Mucosa of stomach (tissue), 1 donor: ENCODE measurements around the gene CD79A.

ENCODE experiments used
- H3K27me3 ChIP-seq: one replicate; pipeline ENCODE4 v1.7.0; 2013; ENCODE audit warnings: mild to moderate bottlenecking, low read length; ENCODE audit not compliant: control insufficient read depth, insufficient read depth
- H3K36me3 ChIP-seq: one replicate; pipeline ENCODE4 v1.7.0; 2013; ENCODE audit warnings: low read length; ENCODE audit not compliant: control insufficient read depth, insufficient read depth
- H3K4me1 ChIP-seq: one replicate; pipeline ENCODE4 v1.7.0; 2013; ENCODE audit warnings: mild to moderate bottlenecking, low read length; ENCODE audit not compliant: control insufficient read depth, insufficient read depth
- H3K4me3 ChIP-seq: one replicate; pipeline ENCODE4 v1.7.0; 2013; ENCODE audit warnings: low read length
- H3K9ac ChIP-seq: one replicate; pipeline ENCODE4 v1.7.0; 2013; ENCODE audit warnings: mild to moderate bottlenecking, low read length, moderate library complexity
- H3K9me3 ChIP-seq: one replicate; pipeline ENCODE4 v1.7.0; 2013; ENCODE audit warnings: mild to moderate bottlenecking, low read length, moderate library complexity; ENCODE audit not compliant: control insufficient read depth
- donor health status: Pancreatic carcinoma.

The CD79A gene

DNA sequence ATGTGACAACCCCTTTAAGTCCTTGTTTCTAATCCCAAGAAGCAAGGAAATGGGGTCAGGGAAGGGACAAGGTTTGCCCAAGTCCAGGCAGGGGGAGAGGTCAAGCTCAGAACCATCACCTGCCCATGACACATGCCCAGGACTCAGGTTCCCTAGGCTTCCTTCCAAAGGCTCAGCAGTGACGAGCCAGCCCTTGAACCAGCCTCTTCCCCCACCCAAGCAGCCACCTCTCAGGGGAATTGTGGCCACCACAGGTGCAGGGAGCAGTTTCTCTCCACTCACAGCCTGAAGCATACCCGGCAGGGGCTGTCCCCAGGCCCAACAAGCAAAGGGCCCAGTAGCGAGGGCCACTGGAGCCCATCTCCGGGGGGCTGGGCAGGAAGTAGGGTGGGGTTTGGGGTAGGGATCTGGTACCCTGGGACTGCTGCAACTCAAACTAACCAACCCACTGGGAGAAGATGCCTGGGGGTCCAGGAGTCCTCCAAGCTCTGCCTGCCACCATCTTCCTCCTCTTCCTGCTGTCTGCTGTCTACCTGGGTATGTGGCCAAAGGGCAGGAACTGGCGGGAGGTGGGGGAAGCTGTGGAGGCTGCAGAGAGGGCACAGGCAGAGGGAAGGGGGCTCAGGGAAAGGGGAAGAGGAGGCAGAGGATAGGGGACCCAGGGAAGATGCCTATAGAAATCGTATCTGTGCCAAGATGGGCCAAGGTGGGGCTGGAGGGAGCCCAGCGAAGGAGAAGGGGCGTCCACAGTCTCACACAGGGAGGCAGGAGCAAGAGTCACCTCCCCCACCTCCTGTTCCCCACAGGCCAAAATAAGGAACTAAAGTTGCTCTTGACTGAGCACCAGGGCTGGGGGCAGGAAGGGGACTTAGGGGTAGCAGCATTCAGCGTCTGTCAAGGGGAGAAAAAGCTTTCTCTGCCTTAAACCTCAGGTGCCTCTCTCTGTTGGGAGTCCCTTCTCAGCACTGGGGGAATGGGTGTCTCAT is at the start of gene CD79A:
Gene CD79A (plus strand): TSS at position 433 of the 986 bp plus-strand sequence. CDS start 26 bp downstream, at position 459.
- Histone ChIP-seq H3K9ac (no peak within 1 kb of the TSS), H3K9me3 (no peaks in the 10 kb centered on the region), H3K4me3 (no peak within 1 kb of the TSS), H3K4me1 (peaks cover 12% of the 10 kb centered on the region), H3K27me3 (peaks cover 3% of the 10 kb centered on the region), H3K36me3 (no peaks in the 10 kb centered on the region)

DNA sequence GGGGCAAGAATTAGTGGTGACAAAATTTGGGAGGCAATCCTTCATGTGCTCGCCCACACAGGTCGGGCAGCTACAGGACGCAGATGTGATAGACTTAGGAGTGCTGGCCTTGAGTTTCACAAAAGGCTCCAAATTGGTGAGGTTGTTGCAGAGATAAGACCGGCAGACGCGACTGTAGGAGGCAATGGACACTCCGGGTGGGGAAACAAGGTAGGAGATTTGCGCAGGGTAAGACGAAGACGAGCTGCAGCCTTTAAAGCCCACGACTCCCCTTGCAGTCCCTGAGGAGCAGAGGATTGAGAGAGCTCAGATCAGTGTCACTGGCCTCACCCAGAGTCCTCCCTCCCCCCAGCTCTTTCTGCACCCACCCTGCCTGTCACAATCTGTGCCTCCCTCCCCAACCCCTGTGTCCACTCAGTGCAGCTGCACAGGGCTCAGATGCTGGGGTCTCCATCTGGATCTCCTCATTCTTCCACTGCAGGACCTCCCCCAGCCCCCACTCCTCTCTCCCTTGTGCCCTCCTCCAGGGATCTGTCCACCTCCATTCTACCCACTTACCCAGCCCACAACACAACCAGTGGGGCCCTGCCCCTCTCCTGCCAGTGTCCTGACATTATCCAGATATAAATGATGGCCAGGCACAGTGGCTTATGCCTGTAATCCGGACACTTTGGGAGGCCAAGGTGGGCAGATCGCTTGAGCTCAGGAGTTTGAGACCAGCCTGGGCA is 38.9 kb upstream of the CD79A start:
- no peak overlapping the region for H3K4me3 ChIP-seq
- H3K36me3 ChIP-seq = no peaks in the 10 kb centered on the region
- H3K27me3 ChIP-seq = peaks cover 22% of the 10 kb centered on the region
- no peaks in the 10 kb centered on the region for H3K4me1 ChIP-seq
- H3K9ac ChIP-seq = no peak overlapping the region
- no peaks in the 10 kb centered on the region for H3K9me3 ChIP-seq

DNA sequence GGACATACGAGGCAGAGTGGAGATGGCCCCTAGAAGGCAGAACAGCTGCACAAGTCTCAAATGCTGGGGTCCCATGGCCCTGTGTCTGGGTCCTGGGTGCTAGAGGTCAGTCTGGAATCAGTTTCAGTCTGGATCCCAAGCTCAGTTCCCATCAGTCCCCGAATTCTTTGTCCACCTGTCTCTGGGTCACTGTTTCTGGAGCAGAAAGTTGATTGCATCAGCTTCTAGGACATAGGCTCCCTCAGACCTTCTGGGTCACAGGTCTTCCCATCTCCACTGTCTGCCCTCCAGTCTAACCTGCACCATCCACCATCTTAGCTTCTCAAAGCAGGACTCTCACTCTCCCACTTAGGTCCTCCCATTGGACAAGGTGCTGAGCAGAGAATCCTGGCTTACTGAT is 37.9 kb upstream of the CD79A start:
- Histone ChIP-seq H3K9me3 (no peaks in the 10 kb centered on the region), H3K9ac (no peak overlapping the region), H3K4me1 (no peaks in the 10 kb centered on the region), H3K36me3 (no peaks in the 10 kb centered on the region), H3K4me3 (no peak overlapping the region), H3K27me3 (peaks cover 22% of the 10 kb centered on the region)

DNA sequence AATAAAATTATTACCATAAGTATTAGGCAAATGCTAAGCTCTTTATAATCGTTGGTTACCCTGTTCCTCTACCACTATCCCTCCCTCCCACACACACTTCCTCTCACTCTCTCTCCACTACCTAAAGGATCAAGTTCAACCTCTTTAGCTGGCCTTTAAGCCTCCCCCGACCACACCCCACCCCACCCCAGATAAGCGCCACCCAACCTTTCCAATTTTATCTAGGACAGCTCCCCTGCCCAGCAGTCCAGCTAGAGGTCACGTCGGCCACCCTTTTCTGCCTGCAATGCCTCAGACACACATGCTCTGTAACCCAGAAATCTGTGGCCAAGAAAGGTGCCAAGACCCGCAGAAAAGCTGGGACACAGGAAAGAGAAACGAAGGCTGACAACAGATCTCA is 33.7 kb upstream of the CD79A start:
- H3K9me3 ChIP-seq = no peaks in the 10 kb centered on the region
- no peak overlapping the region for H3K9ac ChIP-seq
- no peak overlapping the region for H3K4me3 ChIP-seq
- H3K36me3 ChIP-seq = no peaks in the 10 kb centered on the region
- peaks cover 7% of the 10 kb centered on the region for H3K27me3 ChIP-seq
- no peaks in the 10 kb centered on the region for H3K4me1 ChIP-seq

DNA sequence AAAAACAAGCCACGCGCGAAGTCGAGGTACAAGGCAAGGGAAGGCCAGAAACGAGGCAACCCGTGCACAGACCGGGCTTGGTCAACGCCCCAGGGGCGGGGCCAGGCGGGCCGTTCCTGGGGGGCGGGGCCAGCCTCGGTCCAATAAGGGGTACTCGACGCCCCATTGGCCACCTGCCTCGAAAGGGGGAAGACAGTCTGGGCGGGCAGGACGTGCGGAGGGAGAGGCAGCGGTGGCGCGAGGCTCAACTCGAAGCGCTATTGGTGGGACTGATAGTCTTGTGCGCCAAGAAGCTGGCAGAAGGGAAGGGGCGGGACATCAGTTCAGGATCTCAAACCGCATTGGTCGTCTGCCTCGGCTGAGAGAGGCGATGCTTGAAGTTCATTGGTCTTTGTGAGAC is 32.5 kb upstream of the CD79A start, which contains the start of gene LYPD4:
Gene LYPD4 (minus strand): TSS at position 83 of the 400 bp plus-strand sequence. CDS start 5,398 bp downstream, outside the sequence.
- H3K27me3 ChIP-seq = no peaks in the 10 kb centered on the region
- no peaks in the 10 kb centered on the region for H3K4me1 ChIP-seq
- no peak within 1 kb of the TSS for H3K4me3 ChIP-seq
- H3K36me3 ChIP-seq = no peaks in the 10 kb centered on the region
- H3K9me3 ChIP-seq = no peaks in the 10 kb centered on the region
- no peak within 1 kb of the TSS for H3K9ac ChIP-seq

DNA sequence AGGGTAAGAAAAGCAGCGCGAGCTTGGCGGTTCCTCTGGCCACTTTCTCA is 32.3 kb upstream of the CD79A start, which contains the start of gene DMRTC2:
Gene DMRTC2 (plus strand): TSS at position 42 of the 50 bp plus-strand sequence. CDS start 2,387 bp downstream, outside the sequence.
- Histone ChIP-seq H3K4me3 (no peak within 1 kb of the TSS), H3K4me1 (no peaks in the 10 kb centered on the region), H3K9ac (no peak within 1 kb of the TSS), H3K9me3 (no peaks in the 10 kb centered on the region), H3K36me3 (no peaks in the 10 kb centered on the region), H3K27me3 (no peaks in the 10 kb centered on the region)

DNA sequence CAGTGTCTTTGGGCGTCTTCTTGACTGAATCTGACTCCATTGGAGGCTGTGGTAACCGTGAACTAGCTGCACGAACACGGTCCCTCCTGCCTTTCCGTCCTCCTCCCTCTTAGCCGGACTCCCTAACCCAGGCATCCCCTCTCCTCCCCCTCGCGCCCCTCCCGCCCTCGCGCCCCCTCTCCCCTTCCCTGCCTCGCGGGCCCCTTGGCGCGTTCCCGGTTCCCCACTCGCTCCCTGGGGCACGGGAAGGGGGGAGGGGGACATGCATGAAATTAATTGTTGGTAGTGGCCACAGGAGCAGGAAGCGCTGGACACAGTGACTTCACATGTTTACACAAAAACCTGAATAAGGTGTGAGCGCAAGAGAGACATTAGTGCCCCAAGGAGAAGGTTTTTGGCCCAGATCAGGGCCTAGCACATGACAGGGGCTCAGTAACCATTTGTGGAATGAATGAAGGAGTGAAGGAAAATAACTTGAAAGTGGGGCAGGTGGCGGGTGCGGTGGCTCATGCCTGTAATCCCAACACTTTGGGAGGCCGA is 32.0 kb upstream of the CD79A start:
- Histone ChIP-seq H3K9ac (no peak overlapping the region), H3K4me3 (no peak overlapping the region), H3K4me1 (no peaks in the 10 kb centered on the region)

DNA sequence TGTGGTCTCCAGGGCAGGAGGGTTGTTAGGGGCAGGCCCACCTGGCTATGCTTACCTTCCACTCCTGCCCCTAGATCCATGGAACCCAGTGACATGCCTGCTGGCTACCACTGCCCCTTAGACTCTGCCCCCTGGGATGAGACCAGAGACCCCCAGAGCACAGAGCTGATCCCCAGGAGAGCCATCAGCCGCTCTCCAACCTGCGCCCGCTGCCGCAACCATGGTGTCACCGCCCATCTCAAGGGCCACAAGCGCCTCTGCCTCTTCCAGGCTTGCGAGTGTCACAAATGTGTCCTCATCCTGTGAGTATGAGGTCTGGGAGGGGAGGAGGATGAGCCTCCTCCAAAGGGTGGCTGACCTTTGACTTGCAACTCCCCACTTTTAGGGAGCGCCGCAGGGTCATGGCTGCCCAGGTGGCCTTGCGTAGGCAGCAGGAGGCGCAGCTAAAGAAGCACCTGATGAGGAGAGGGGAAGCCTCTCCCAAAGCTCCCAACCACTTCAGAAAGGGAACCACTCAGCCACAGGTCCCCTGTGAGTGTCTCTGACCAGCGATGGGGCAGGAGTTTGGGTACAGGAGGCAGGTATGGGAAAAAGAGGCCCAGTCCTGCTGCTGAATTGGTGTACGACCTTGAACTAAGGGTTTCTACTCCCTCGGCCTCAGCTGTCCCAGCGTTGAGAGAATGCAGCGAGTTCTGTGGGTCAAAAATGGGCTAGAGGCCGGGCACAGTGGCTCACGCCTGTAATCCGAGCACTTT is 29.6 kb upstream of the CD79A start:
- Histone ChIP-seq H3K27me3 (peaks cover 6% of the 10 kb centered on the region), H3K4me3 (no peak overlapping the region), H3K4me1 (no peaks in the 10 kb centered on the region), H3K9me3 (no peaks in the 10 kb centered on the region), H3K9ac (no peak overlapping the region), H3K36me3 (no peaks in the 10 kb centered on the region)

More for the DNA sequence above, 32.0 kb upstream of the CD79A start:
- Histone ChIP-seq H3K27me3 (no peaks in the 10 kb centered on the region), H3K9me3 (no peaks in the 10 kb centered on the region), H3K36me3 (no peaks in the 10 kb centered on the region)

DNA sequence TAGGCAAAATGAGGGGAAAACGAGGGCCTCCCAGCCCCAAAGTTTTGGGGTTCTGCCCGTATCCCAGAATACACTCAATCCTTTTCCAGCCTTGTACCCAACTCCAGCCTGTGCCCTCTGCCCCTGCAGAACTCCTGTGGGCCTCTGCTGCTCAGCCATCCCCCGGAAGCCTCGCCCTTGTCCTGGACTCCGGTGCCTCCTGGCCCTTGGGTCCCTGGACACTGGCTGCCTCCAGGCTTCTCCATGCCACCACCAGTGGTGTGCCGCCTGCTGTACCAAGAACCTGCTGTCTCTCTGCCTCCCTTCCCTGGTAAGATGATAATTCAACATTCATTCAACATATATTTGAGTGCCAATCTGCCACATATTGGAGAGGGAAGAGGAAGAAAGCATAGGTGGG is 28.4 kb upstream of the CD79A start:
- Histone ChIP-seq H3K9me3 (no peaks in the 10 kb centered on the region), H3K4me1 (no peaks in the 10 kb centered on the region), H3K27me3 (peaks cover 10% of the 10 kb centered on the region), H3K36me3 (no peaks in the 10 kb centered on the region), H3K4me3 (no peak overlapping the region), H3K9ac (no peak overlapping the region)

DNA sequence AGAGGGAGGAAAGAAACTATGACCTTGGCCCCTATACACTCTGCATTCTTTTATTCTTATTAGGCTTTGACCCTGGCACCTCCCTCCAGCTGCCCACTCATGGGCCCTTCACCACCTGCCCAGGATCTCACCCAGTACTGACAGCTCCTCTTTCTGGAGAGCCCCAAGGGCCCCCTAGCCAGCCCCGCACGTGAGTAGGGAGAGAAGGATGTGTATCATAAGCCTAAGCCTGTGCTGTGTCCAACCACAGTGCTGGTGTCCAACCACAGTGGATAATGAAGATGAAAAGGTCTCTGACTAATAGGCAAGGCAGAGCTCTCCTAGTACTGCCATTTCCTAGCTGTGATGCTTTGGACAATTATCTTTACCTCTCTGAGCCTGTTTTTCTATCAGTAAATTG is 28.0 kb upstream of the CD79A start:
- Histone ChIP-seq H3K4me1 (no peaks in the 10 kb centered on the region), H3K4me3 (no peak overlapping the region), H3K36me3 (no peaks in the 10 kb centered on the region), H3K27me3 (peaks cover 10% of the 10 kb centered on the region), H3K9ac (no peak overlapping the region), H3K9me3 (no peaks in the 10 kb centered on the region)

DNA sequence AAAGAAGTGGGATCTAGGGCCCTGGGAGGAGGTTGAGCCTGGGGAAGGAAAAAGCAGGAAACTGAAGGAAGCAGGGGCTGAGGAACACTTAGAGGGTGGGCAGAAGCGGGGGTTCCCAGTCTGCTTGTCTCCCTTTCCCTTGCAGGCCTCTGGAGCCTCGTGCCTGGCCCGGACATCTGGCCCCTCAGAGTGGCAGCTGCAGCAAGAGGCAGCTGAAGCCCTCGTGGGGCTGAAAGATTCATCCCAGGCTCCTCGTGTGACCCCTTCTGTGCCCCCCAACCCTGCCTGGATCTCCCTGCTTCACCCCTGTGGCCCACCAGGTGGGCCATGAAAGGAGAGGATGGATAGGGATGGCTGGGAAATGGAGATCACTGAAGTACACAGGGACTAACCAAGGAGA is 26.7 kb upstream of the CD79A start:
- Histone ChIP-seq H3K4me3 (no peak overlapping the region), H3K36me3 (no peaks in the 10 kb centered on the region), H3K9me3 (no peaks in the 10 kb centered on the region), H3K9ac (no peak overlapping the region), H3K4me1 (no peaks in the 10 kb centered on the region), H3K27me3 (peaks cover 10% of the 10 kb centered on the region)

DNA sequence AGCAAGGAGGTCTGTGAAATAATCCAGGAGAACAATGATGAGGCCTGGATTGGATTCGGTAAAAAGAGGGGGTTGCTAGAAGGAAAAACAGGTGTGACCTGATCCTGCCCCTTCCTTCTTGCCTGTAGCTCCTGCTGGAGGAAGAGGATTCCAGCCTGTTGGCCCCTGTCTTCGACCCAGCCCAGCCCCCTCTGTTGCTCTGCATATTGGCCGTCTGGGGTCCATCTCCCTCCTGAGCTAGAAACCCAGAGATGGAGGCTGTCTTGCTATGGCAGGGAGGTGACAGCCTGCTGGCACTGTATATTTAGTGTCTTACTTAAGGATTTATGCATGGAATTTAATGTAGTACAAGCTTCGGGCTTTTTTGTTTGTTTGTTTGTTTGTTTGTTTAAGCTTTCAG is 25.6 kb upstream of the CD79A start:
- H3K4me3 ChIP-seq = no peak overlapping the region
- H3K4me1 ChIP-seq = no peaks in the 10 kb centered on the region
- H3K36me3 ChIP-seq = no peaks in the 10 kb centered on the region
- peaks cover 10% of the 10 kb centered on the region for H3K27me3 ChIP-seq
- no peaks in the 10 kb centered on the region for H3K9me3 ChIP-seq
- no peak overlapping the region for H3K9ac ChIP-seq
